ENCODE results near the gene PRR23E.

Gene PRR23E

GRCh38 chr3:127228866-127229265 lies 35.9 kb downstream of the PRR23E start:
- DNase-seq (ENCODE audit: low read depth in 2 of 2): no peak

- no peak for DNase-seq (ENCODE audit: low read depth in 2 of 2)
These were observed 40.4 kb downstream of the PRR23E start for GRCh38 chr3:127233371-127233770.

DNA sequence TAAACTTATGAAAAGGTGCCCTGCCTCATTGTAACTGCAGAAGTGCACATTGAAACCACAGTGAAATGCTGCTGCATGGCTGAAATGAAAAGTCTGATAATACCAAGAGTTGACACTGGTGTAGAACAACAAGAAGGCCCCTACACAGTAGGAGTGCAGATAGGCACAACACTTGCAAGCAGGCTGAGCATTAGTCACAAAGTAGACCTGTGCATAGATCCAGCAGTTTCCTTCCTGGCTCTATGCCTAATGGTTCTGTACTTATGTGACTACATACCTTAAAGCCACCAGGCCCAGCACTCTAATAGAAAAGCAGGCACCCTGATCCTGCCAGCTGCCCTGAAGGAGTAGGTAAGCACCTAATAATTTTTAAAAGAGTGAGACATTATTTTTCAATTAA lies 41.8 kb downstream of the PRR23E start:
- DNase-seq (ENCODE audit: low read depth in 2 of 2): no peak

GRCh38 chr3:127235706-127236105 lies 42.8 kb downstream of the PRR23E start:
- no peak for DNase-seq (ENCODE audit: low read depth in 2 of 2)

DNA sequence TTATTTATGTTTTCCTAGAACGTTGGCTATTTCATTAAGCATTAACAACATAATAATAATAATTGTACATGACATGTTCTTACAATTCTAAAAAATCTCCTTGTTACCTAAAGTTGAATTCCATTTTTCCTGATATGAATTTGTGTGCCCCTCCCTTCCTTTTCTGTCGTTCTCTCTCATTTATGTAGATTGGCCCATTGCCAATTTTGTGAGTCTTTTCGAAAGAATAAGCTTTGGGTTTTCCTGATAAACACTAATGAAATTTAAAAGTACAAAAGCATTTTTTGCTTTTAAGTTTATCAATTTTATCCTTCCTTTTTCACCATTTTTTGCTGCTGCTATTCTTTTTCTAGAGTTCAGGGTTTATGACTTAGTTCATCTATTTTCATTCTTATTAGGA lies 44.9 kb downstream of the PRR23E start:
- no peak for DNase-seq (ENCODE audit: low read depth in 2 of 2)

GRCh38 chr3:127238602-127239001 lies 45.7 kb downstream of the PRR23E start:
- DNase-seq (ENCODE audit: low read depth in 2 of 2): no peak

GRCh38 chr3:127247292-127247691 lies 54.4 kb downstream of the PRR23E start:
- DNase-seq (ENCODE audit: low read depth in 2 of 2): no peak
